Measurements from ENCODE around the gene SECISBP2.

DNA sequence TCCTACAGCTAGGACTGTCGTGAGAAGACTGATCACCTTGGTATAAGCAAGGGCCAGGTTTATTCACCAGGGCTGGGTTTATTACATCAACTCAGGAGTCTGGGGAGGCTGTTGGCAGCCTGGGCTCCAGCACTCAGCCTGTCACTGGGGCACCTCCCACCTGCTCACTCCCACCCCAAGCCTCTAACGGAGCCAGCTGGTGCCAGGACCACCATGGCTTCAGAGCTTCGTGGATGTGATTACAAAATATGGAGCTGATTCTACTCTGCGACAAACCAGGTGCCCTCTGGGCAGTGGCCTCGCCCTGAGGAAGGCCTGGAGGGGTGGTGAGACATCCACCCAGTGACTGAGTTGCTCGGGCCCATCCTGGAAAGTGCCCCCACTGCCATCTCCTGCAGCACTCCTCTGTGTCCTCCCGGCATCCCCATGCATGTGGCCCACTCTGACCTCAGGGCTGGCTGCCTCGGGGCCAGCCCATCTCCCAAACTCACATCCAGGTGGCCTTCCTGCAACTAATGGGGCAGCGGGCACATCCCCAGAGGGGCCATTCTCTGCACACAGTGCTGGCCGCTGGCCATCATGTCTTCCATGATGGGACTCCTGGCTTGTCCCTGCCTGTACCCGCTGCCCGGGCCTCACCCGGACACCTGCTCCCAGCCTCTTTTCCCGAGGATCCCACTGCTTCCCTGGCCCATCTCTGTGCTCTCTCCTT, 49.6 kb downstream of the SECISBP2 start:
- TF ChIP-seq CTCF (IDR thresholded peaks at IDR 0.05) = no peak
- TF ChIP-seq POLR2A (IDR thresholded peaks at IDR 0.05) = no peak
